HUES6 (cell line): ENCODE data around the gene SGO2.
"Not testable (repeated sequence)": the region's sequence is repeated elsewhere in the genome, so short reads cannot be mapped to it uniquely, and the experiment has no call there.

Experiments used
- H3K27ac ChIP-seq: 2 replicates; pipeline ENCODE4 v1.7.0; 2013; ENCODE audit warnings: low read depth, mild to moderate bottlenecking, low read length, inconsistent platforms
- H3K27me3 ChIP-seq: 2 replicates; pipeline ENCODE4 v1.6.1; 2013; ENCODE audit warnings: low read length; ENCODE audit not compliant: control insufficient read depth, insufficient read depth
- H3K36me3 ChIP-seq: 2 replicates; pipeline ENCODE4 v1.6.1; 2013; ENCODE audit warnings: low read length; ENCODE audit not compliant: control insufficient read depth, insufficient read depth
- H3K4me1 ChIP-seq: 2 replicates; pipeline ENCODE4 v1.6.1; 2013; ENCODE audit warnings: low read length; ENCODE audit not compliant: control insufficient read depth, insufficient read depth
- H3K4me3 ChIP-seq: 2 replicates; pipeline ENCODE4 v1.5.1; 2013; ENCODE audit warnings: low read depth, low read length
- H3K9ac ChIP-seq: one replicate; pipeline ENCODE4 v1.6.1; 2013; ENCODE audit warnings: mild to moderate bottlenecking, low read length
- H3K9me3 ChIP-seq: 2 replicates; pipeline ENCODE4 v1.6.1; 2013; ENCODE audit warnings: low read depth, low read length; ENCODE audit not compliant: control insufficient read depth, insufficient read depth

SGO2 gene

DNA sequence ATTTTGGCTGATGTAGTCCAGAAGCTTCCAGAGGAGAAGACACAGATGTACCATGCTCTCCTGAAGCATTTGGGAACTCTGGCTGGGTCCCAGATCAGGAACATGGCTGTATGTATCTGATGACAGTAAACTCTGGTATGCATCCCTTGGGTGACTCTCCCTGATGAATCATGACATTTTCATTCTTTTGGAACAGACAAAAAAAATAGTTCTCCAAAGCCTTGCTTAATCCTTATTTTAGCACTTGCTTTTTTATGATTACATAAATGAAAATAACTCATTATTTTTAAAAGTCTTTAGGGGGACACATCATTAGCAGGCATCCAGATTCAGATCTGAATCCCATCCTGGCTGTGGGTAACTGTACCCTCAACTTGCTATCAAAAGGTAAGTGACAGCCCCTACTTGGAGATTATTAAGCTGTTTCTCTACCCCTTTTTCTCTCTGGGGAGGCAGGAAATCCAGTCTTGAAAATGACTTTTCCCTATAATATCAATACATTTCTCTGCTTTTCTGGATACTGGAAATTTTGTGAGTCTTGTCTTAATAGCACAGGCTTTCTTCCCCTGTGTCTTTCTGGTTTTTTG lies 83.1 kb downstream of the SGO2 start:
- H3K4me1 ChIP-seq = no peaks in the 10 kb centered on the region
- no peak overlapping the region for H3K4me3 ChIP-seq
- no peaks in the 10 kb centered on the region for H3K27me3 ChIP-seq
- H3K27ac ChIP-seq = no peak overlapping the region
- H3K9me3 ChIP-seq = no peaks in the 10 kb centered on the region
- H3K36me3 ChIP-seq = no peaks in the 10 kb centered on the region
- no peak overlapping the region for H3K9ac ChIP-seq

DNA sequence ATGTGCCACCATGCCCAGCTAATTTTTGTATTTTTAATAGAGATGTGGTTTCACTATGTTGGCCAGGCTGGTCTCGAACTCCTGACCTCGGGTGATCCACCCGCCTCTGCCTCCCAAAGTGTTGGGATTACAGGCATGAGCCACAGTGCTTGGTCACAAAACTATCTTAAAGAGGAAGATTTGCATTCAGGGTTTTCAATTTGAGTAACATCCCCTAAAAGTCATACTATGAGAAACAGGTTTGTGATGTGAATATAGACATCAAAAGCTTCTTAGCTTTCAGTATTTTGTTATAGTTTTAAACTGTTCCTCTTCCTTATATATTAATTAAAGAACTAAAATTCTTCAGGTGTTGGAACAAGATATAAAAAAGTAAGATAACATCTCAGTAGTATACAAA lies 84.2 kb downstream of the SGO2 start:
- not testable (repeated sequence) for H3K27me3 ChIP-seq, H3K9me3 ChIP-seq, H3K4me3 ChIP-seq, H3K4me1 ChIP-seq, H3K27ac ChIP-seq, H3K36me3 ChIP-seq, H3K9ac ChIP-seq

DNA sequence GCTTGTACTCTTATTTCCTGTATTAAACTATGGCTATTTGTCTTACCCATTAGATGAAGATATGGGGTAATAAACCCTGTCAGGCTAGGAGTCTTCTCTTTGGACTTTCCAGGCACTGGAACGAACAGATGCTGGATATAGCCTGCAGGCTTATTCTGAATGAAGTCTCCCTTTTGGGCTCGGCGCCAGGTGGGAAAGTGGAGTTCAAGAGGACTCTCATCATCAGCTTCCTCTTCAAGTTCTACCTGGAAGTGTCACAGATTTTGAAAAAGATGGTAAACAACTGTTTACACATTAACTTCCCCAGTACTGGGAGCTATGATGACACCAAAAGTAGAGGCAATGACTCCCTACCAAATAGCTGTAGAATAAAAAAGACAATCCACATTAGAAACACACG lies 87.7 kb downstream of the SGO2 start:
- no peak overlapping the region for H3K9ac ChIP-seq
- no peak overlapping the region for H3K4me3 ChIP-seq
- H3K4me1 ChIP-seq = no peaks in the 10 kb centered on the region
- no peaks in the 10 kb centered on the region for H3K27me3 ChIP-seq
- no peak overlapping the region for H3K27ac ChIP-seq
- no peaks in the 10 kb centered on the region for H3K36me3 ChIP-seq
- no peaks in the 10 kb centered on the region for H3K9me3 ChIP-seq

DNA sequence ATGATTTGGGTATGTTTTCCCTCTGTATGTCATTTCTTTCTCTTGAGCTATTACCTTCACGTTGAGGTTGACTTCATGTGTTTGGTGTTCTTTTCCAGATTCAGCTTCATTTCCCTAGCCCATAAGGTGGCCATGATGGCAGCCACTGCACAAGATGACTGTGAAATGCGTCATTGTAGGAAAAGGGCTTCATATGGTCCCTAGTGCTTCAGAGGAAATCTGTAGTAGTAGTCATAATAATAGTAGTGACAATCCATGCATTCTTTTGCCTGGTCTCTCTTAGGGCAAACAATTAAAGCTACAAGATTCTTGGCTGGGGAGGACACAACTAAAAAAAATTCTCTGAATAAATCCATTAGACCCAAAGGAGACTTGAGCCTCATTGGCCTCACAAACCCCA lies 88.2 kb downstream of the SGO2 start:
- Histone ChIP-seq H3K27ac (no peak overlapping the region), H3K9me3 (no peaks in the 10 kb centered on the region), H3K27me3 (no peaks in the 10 kb centered on the region), H3K4me1 (no peaks in the 10 kb centered on the region), H3K36me3 (no peaks in the 10 kb centered on the region), H3K9ac (no peak overlapping the region), H3K4me3 (no peak overlapping the region)

DNA sequence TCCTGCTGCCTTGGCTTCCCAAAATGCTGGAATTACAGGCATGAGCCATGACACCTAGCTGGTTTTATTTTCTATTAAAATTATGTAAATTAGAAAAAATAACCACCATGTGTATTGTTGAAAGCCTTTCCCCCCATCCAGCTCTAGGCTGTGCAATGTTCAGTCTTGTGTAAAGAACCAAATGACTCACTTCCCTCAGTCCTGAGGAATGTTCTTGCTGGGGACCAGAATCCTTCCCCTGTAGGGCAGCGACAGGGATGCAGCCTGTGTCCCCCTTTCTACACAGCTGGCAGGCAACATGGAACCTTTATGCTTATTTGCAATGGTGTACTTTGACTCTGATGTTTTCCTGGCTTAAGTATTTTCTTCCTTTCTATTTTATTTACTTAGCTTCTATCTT lies 89.2 kb downstream of the SGO2 start:
- Histone ChIP-seq H3K9ac (no peak overlapping the region), H3K36me3 (no peaks in the 10 kb centered on the region), H3K9me3 (no peaks in the 10 kb centered on the region), H3K4me1 (no peaks in the 10 kb centered on the region), H3K27ac (no peak overlapping the region), H3K27me3 (no peaks in the 10 kb centered on the region), H3K4me3 (no peak overlapping the region)

DNA sequence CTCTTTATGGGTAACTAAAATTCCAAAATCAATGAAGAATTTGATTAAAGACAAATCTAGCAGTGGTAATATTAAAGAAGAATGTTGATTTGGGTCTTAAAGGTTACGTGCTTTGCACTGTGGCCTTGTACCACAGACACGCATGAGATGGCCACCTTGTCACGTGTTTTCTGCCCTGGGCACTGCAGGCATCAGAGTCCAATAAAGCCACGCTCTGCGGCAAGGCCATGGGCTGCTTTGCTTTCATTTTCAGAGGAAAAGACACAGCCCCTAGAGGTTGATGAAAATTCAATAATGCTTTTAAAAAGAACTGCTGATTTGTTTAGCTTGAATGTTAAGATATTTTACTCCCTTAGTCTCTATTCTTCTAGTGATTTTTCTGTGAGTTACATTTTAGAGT lies 90.2 kb downstream of the SGO2 start:
- Histone ChIP-seq H3K27me3 (no peaks in the 10 kb centered on the region), H3K4me1 (no peaks in the 10 kb centered on the region), H3K36me3 (no peaks in the 10 kb centered on the region), H3K9ac (no peak overlapping the region), H3K4me3 (no peak overlapping the region), H3K9me3 (no peaks in the 10 kb centered on the region), H3K27ac (no peak overlapping the region)

DNA sequence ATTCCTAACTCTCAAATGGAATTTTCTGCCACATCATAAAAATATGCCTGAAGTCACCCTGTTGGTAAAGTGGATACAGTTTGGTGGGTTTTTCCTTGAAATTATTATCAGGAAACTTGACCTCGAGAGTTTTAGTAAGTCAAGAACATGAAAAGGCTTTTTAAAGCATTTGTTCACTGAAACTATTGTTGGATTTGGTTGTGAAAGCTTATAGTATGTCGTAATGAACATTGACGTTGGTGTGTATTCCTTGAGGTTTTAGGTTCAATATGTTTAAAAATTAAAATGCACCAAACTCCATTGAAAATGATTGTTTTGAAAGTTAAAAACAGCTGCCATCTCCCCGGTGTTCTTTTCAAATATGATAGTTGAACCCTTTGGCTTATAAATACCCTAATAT lies 90.6 kb downstream of the SGO2 start:
- no peaks in the 10 kb centered on the region for H3K36me3 ChIP-seq
- no peaks in the 10 kb centered on the region for H3K9me3 ChIP-seq
- H3K9ac ChIP-seq = no peak overlapping the region
- H3K4me1 ChIP-seq = no peaks in the 10 kb centered on the region
- H3K27ac ChIP-seq = no peak overlapping the region
- H3K27me3 ChIP-seq = no peaks in the 10 kb centered on the region
- H3K4me3 ChIP-seq = no peak overlapping the region

DNA sequence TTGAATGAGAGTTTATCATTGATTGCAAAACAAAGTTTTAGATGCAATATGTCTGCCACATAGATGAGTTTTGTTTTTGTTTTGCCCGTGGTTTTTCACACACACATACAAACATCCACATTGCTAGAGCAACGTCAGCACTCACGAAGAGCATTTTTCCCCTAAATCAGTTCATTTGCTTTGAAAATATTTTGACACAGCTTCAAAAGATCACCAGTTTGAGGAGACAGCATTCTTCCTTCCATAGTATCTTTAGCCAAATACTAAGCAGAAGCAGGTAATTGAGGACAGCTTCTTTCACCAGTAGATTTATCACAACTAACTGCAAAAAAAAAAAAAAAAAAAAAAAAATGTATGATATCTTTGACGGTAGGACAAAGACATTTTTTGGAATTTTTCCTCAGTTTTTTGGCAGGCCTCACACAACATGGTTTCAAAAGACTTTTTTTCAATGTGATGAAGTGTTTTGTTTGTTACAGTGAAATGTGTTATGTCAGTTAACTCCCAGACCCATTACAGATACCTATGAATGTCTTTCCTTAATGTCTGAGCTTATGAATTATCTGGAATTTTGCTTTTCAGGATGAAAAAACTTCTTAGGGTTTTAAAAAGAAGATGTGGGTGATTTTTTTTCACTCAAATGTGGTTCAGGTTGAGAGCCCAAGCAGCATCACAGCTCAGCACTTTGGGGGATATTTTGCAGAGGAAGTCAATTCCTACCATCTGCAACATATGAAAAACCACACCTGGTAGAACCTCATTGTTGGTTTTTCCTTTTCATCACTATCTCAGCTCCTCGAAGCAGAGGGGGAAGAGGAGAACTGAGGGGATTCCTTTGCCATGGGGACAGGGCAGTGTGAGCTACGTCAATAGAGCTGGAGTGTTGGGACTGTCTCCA lies 91.4 kb downstream of the SGO2 start:
- Histone ChIP-seq H3K27ac (no peak overlapping the region), H3K27me3 (no peaks in the 10 kb centered on the region), H3K4me1 (no peaks in the 10 kb centered on the region), H3K9me3 (no peaks in the 10 kb centered on the region), H3K9ac (no peak overlapping the region), H3K4me3 (no peak overlapping the region), H3K36me3 (no peaks in the 10 kb centered on the region)

DNA sequence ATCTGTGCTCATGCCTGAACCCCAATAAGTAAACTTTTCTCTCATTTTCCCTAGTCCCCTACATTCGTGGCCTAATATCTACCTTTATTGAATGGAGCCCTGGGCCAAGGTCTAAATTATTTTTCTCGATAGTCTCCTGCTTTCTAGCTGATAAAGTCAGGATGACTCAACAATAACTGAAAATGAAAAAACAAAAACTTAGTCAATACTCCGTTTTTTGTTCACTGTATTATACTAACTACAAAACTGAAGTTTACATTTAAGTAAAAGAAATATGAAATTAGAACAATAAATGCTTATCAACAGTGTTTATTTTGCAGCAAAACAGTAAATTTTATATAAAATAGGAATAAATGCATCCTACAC lies 92.0 kb downstream of the SGO2 start:
- Histone ChIP-seq H3K27ac (no peak overlapping the region), H3K4me3 (no peak overlapping the region), H3K4me1 (no peaks in the 10 kb centered on the region), H3K9ac (no peak overlapping the region), H3K36me3 (no peaks in the 10 kb centered on the region), H3K27me3 (no peaks in the 10 kb centered on the region), H3K9me3 (no peaks in the 10 kb centered on the region)

DNA sequence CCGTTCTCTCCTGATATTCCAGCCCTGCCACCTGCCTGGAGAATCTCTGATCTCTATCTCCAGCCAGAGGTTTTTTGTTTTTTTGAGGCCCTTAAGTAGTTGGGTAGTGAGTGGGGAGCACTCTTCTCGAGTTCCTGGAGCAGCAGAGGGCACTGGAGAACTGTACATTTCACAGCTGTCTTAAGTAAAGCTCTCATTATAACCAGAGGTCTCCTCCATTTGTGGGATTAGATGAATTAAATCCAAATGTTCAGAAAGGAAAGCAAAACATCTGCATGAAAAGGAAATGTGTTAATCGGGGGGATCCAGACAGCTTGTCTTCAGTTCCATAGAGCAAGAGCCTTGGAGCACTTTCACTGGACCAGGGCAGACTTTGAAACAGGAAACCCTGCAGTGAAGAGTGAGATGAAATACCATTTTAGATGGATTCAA lies 92.6 kb downstream of the SGO2 start:
- Histone ChIP-seq H3K27me3 (no peaks in the 10 kb centered on the region), H3K4me3 (no peak overlapping the region), H3K4me1 (no peaks in the 10 kb centered on the region), H3K9me3 (no peaks in the 10 kb centered on the region), H3K36me3 (no peaks in the 10 kb centered on the region), H3K27ac (no peak overlapping the region), H3K9ac (no peak overlapping the region)

DNA sequence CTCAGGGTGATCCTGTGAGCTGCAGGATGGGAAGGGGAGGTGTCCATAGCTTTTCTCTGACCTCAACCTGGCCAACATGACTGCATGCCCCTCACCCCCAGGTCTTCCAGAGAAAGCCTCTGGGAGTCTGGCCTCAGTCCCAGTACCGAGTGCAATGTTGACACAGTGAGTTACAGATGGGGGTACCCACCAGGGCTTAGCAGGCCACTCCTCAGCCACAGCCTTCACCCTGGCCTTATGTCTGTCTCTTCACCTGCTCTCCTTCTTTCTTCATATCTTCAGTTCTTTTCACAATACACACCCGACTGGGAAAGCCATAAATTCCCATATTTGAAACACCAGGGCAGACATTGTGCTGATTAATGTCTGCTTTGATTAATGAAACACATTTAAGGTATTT lies 93.3 kb downstream of the SGO2 start:
- Histone ChIP-seq H3K9me3 (no peaks in the 10 kb centered on the region), H3K36me3 (no peaks in the 10 kb centered on the region), H3K27ac (no peak overlapping the region), H3K4me3 (no peak overlapping the region), H3K27me3 (no peaks in the 10 kb centered on the region), H3K4me1 (no peaks in the 10 kb centered on the region), H3K9ac (no peak overlapping the region)
